HepG2 (cell line): ENCODE data around the gene GPR25. TPM values are rescaled to one million over a fixed set of nuclear protein-coding genes. Genes with fewer than 3 reads are reported as not detected.

ENCODE experiments used
- ATAC-seq: fragments of 200-7000 bp; cut with Tn5 transposase; 3 replicates; pipeline ENCODE4 v1.9.1; 2020; ENCODE audit warnings: mild to moderate bottlenecking, moderate library complexity
- BruUV-seq: library from RNA; stranded (reverse); fragments of 400-500 nt; replicated peaks from 2 replicates; lab custom pipeline; 2021; lab: Mats Ljungman, UMichigan
- CTCF ChIA-PET: fragments of 300-600 bp; formaldehyde crosslinking; extraction: SDS; loops from one replicate; lab custom pipeline; 2021; ENCODE audit warnings: low total read pairs, inconsistent platforms, low intra/inter-chr PET ratio; lab: Yijun Ruan, JAX
- POLR2A ChIA-PET: fragments of 350-600 bp; sonication (Branson Sonifier 250); formaldehyde crosslinking; loops from one replicate; lab custom pipeline; 2020; ENCODE audit warnings: antibody characterized with exemption, inconsistent platforms; lab: Yijun Ruan, JAX
- DNase-seq: peaks from one replicate; pipeline ENCODE4 v3.0.0-alpha.2; 2015; ENCODE audit warnings: low spot score
- FAIRE-seq: peaks from 3 replicates; lab custom pipeline; 2011; peaks lifted over from hg19 to GRCh38; lab: Jason Lieb, UNC
- H2AFZ ChIP-seq: one replicate; pipeline ENCODE4 v1.6.1; 2011; ENCODE audit warnings: low read length, inconsistent platforms
- H3K27ac ChIP-seq: fragments of 300-600 bp; 3 replicates; pipeline ENCODE4 v1.8.0; 2011; ENCODE audit warnings: mixed run types, mild to moderate bottlenecking, mixed read lengths, low read length, inconsistent platforms; ENCODE audit not compliant: insufficient read depth; ENCODE audit errors: extremely low read length
- H3K27me3 ChIP-seq, 2 experiments: fragments of 200-600 bp in 1 of 2; 2 replicates in 1 of 2; 3 replicates in 1 of 2; pipeline versions ENCODE4 v1.6.0 to v1.8.0; 2011; ENCODE audit warnings: low read length in 2 of 2, mild to moderate bottlenecking in 2 of 2, moderate library complexity in 2 of 2, inconsistent platforms in 1 of 2; ENCODE audit not compliant: insufficient read depth in 2 of 2, control insufficient read depth in 1 of 2
- H3K36me3 ChIP-seq, 2 experiments: fragments of 200-600 bp in 1 of 2; replicated peaks in 1 of 2; 2 replicates in 1 of 2; 3 replicates in 1 of 2; pipeline versions ENCODE4 v1.5.1 to v1.8.0; 2011; ENCODE audit warnings: low read length in 2 of 2, inconsistent platforms in 1 of 2; ENCODE audit not compliant: insufficient read depth in 2 of 2, control insufficient read depth in 1 of 2
- H3K4me1 ChIP-seq: 2 replicates; pipeline ENCODE4 v1.5.1; 2012; ENCODE audit warnings: low read length, inconsistent platforms; ENCODE audit not compliant: insufficient read depth
- H3K4me2 ChIP-seq: 2 replicates; pipeline ENCODE4 v1.6.0; 2011; ENCODE audit warnings: low read depth, low read length, inconsistent platforms
- H3K4me3 ChIP-seq, 3 experiments: fragments of 200-600 bp in 1 of 3; sonication (generic), shearing (Covaris generic) in 1 of 3; replicated peaks in 1 of 3; 2 replicates each; pipeline ENCODE4 v1.5.1; 2011 to 2016; ENCODE audit warnings: low read length in 3 of 3, inconsistent platforms in 2 of 3, low read depth in 2 of 3, mild to moderate bottlenecking in 2 of 3, control low read depth in 1 of 3, mixed read lengths in 1 of 3; ENCODE audit not compliant: insufficient read depth in 1 of 3
- H3K79me2 ChIP-seq: one replicate; pipeline ENCODE4 v1.6.1; 2011; ENCODE audit warnings: low read length, inconsistent platforms; ENCODE audit not compliant: insufficient read depth
- H3K9ac ChIP-seq: 2 replicates; pipeline ENCODE4 v1.6.0; 2011; ENCODE audit warnings: mild to moderate bottlenecking, low read depth, low read length, inconsistent platforms; ENCODE audit not compliant: insufficient read depth
- H3K9me3 ChIP-seq: 2 replicates; pipeline ENCODE4 v1.5.1; 2012; ENCODE audit warnings: mild to moderate bottlenecking, low read length
- H4K20me1 ChIP-seq: 2 replicates; pipeline ENCODE4 v1.6.0; 2011; ENCODE audit warnings: inconsistent platforms, mild to moderate bottlenecking, low read length, moderate library complexity; ENCODE audit not compliant: insufficient read depth
- CEBPB ChIP-seq: IDR thresholded peaks from 2 replicates; pipeline ENCODE4 v1.6.1; 2011; ENCODE audit warnings: low read depth, low read length, improper control_type of control experiment, borderline replicate concordance
- FOSL2 ChIP-seq: sonication (generic); formaldehyde crosslinking; IDR thresholded peaks from 2 replicates; pipeline ENCODE4 v1.4.0; 2020; ENCODE audit warnings: missing genetic modification reagents
- GMEB1 ChIP-seq: sonication (generic); formaldehyde crosslinking; IDR thresholded peaks from 2 replicates; pipeline ENCODE4 v1.5.1; 2020; ENCODE audit warnings: missing genetic modification reagents, mild to moderate bottlenecking, borderline replicate concordance
- HNF4A ChIP-seq: sonication (generic); formaldehyde crosslinking; IDR thresholded peaks from 2 replicates; pipeline ENCODE4 v1.4.0; 2020; ENCODE audit warnings: missing genetic modification reagents
- KLF9 ChIP-seq: IDR thresholded peaks from 2 replicates; pipeline ENCODE4 v1.6.1; 2016; ENCODE audit warnings: low read depth
- KMT2A ChIP-seq: sonication (generic); formaldehyde crosslinking; IDR thresholded peaks from 2 replicates; pipeline ENCODE4 v1.4.0; 2020; ENCODE audit warnings: missing genetic modification reagents
- REST ChIP-seq, 2 experiments: IDR thresholded peaks; 2 replicates each; pipeline ENCODE4 v1.6.1; 2011 to 2012; ENCODE audit warnings: low read length in 2 of 2, borderline replicate concordance in 1 of 2, low read depth in 1 of 2, mild to moderate bottlenecking in 1 of 2, moderate library complexity in 1 of 2
- RXRB ChIP-seq: IDR thresholded peaks from 2 replicates; pipeline ENCODE4 v1.6.1; 2016; ENCODE audit warnings: borderline replicate concordance, missing genetic modification reagents, missing compliant biosample characterization
- SAP130 ChIP-seq: IDR thresholded peaks from 2 replicates; pipeline ENCODE4 v1.6.1; 2016; ENCODE audit warnings: low read depth
- SOX13 ChIP-seq, 3 experiments: fragments of 450-650 bp in 1 of 3; sonication (generic) in 1 of 3; formaldehyde crosslinking in 1 of 3; IDR thresholded peaks in 2 of 3; conservative IDR thresholded peaks in 1 of 3; 2 replicates each; pipeline versions ENCODE4 v1.5.0 to v1.6.1; 2016 to 2020; ENCODE audit warnings: antibody characterized with exemption in 1 of 3, mild to moderate bottlenecking in 1 of 3, missing compliant biosample characterization in 1 of 3, missing genetic modification reagents in 1 of 3, moderate library complexity in 1 of 3
- TBX2 ChIP-seq: sonication (generic); formaldehyde crosslinking; IDR thresholded peaks from 2 replicates; pipeline ENCODE4 v1.5.0; 2020; ENCODE audit warnings: missing genetic modification reagents, mild to moderate bottlenecking, borderline replicate concordance
- TFDP2 ChIP-seq: sonication (generic); formaldehyde crosslinking; IDR thresholded peaks from 2 replicates; pipeline ENCODE4 v1.4.0; 2020; ENCODE audit warnings: missing genetic modification reagents
- ZNF333 ChIP-seq: sonication (generic); formaldehyde crosslinking; IDR thresholded peaks from 2 replicates; pipeline ENCODE4 v1.4.0; 2020; ENCODE audit warnings: mild to moderate bottlenecking, missing genetic modification reagents, borderline replicate concordance
- ZNF558 ChIP-seq: sonication (generic); formaldehyde crosslinking; IDR thresholded peaks from 2 replicates; pipeline ENCODE4 v1.9.0; 2022; ENCODE audit warnings: mild to moderate bottlenecking, missing genetic modification reagents, borderline replicate concordance
- WGBS: methylation state at CpG from one replicate; pipeline ENCODE4 v1.1.6; 2017; ENCODE audit warnings: low lambda C conversion rate; 5-methylcytosine and 5-hydroxymethylcytosine counted together
- in situ Hi-C: cut with HindIII; loops from 2 replicates; pipeline ENCODE4 v1.10.0; 2017; ENCODE audit warnings: low pct_unique_long_range_greater_than_20kb; ENCODE audit not compliant: extremely low pct_ligation_motif_present
- intact Hi-C: fragments of 100-400 bp; cut with micrococcal nuclease; formaldehyde crosslinking; loops from one replicate; pipeline ENCODE4 v1.10.0; 2022; ENCODE audit not compliant: unreplicated experiment
- polyA plus RNA-seq, 8 experiments: library from polyadenylated mRNA; depleted of rRNA in 3 of 8; stranded (reverse) in 7 of 8; unstranded in 1 of 8; fragments of >200 nt; fragmentation: Illumina TruSeq in 4 of 8; extraction: Trizol in 4 of 8; gene quantifications; 2 replicates each; pipeline versions ENCODE4 v1.2.1 to v1.2.3, GENCODE V29; 2011 to 2016; ENCODE audit warnings: low read depth in 4 of 8, missing spikeins in 1 of 8, mixed read lengths in 1 of 8; ENCODE audit not compliant: insufficient read depth in 1 of 8
- total RNA-seq, 5 experiments: library from RNA; depleted of rRNA; stranded (reverse); fragments of >200 nt; fragmentation: Illumina TruSeq; extraction: Trizol; gene quantifications; 2 replicates each; pipeline ENCODE4 v1.2.3, GENCODE V29; 2016; ENCODE audit warnings: low read depth in 1 of 5
- TF ChIP-seq, protein P1 (sequence below): sonication (generic); formaldehyde crosslinking; conservative IDR thresholded peaks from 2 replicates; pipeline ENCODE4 v1.8.0; 2022; ENCODE audit warnings: mild to moderate bottlenecking, moderate library complexity, missing genetic modification reagents

GPR25 gene
- total and polyA plus RNA-seq, 2 of the 13 experiments (the other 11 are each of a cell fraction or from before 2014, with no cell fraction given): not detected

GRCh38 chr1:200907611-200908097, 34.9 kb downstream of the GPR25 start:
- Histone ChIP-seq H3K4me2 (no peak overlapping the region), H3K79me2 (no peaks in the 10 kb centered on the region), H3K27ac (no peak overlapping the region), H3K4me3 (no peak overlapping the region), H3K9me3 (no peaks in the 10 kb centered on the region), H3K27me3 (no peaks in the 10 kb centered on the region), H2AFZ (no peak overlapping the region), H3K36me3 (peaks cover 12 to 27% of the 10 kb centered on the region in 2 experiments; a peak in 4 of 5 replicates), H3K4me1 (peaks cover 52% of the 10 kb centered on the region), H3K9ac (no peak overlapping the region), H4K20me1 (no peaks in the 10 kb centered on the region)
- ChIA-PET CTCF (interaction anchor here (1.5 kb wide), 1 partner anchor 17 kb away, joined by 14 read pairs; no protein-coding TSS in a partner anchor), POLR2A (interaction anchor here (1.0 to 4.6 kb wide), 7 partner anchors 8 to 239 kb away, joined by 3 to 129 read pairs (median 9); partner anchors contain the start of gene INAVA)
- peak; percentile 90 for ATAC-seq
- WGBS: 51% methylated on average over 5 of the region's 5 CpGs
- intact Hi-C loops: no loop called here
- peak; percentile 90 for DNase-seq
- in situ Hi-C loops: no loop called here
- no TSS peak for BruUV-seq
- peak; percentile 89 for FAIRE-seq
- 0 out of 2 replicates have a peak, but pooled peaks have one; percentile 36 for TF ChIP-seq RXRB (CRISPR knock-in tag)
- no peak; the same call in 1 of the 2 replicates for TF ChIP-seq SOX13 (IDR thresholded peaks at IDR 0.05)
- peak in 1 of 2 experiments; percentile 77; a peak in 2 of 4 replicates for TF ChIP-seq SOX13 (CRISPR knock-in tag; conservative IDR thresholded peaks at IDR 0.05 in 1 of 2, IDR thresholded peaks at IDR 0.05 in 1 of 2)
- TF ChIP-seq KLF9: no peak
- TF ChIP-seq, protein P1, sequence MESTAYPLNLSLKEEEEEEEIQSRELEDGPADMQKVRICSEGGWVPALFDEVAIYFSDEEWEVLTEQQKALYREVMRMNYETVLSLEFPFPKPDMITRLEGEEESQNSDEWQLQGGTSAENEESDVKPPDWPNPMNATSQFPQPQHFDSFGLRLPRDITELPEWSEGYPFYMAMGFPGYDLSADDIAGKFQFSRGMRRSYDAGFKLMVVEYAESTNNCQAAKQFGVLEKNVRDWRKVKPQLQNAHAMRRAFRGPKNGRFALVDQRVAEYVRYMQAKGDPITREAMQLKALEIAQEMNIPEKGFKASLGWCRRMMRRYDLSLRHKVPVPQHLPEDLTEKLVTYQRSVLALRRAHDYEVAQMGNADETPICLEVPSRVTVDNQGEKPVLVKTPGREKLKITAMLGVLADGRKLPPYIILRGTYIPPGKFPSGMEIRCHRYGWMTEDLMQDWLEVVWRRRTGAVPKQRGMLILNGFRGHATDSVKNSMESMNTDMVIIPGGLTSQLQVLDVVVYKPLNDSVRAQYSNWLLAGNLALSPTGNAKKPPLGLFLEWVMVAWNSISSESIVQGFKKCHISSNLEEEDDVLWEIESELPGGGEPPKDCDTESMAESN: 0 out of 2 replicates have a peak, but pooled peaks have one; percentile 34
- TF ChIP-seq ZNF333 (CRISPR knock-in tag): no peak
- TF ChIP-seq REST (IDR thresholded peaks at IDR 0.05; ENCODE audit: borderline replicate concordance in 1 of 2, low read depth in 1 of 2, low read length in 2 of 2): no peak
- no peak for TF ChIP-seq TFDP2 (CRISPR knock-in tag)
- no peak for TF ChIP-seq ZNF558 (CRISPR knock-in tag)
- TF ChIP-seq FOSL2 (CRISPR knock-in tag): peak; percentile 86
- TF ChIP-seq CEBPB: peak; percentile 84
- peak; percentile 35 for TF ChIP-seq HNF4A (CRISPR knock-in tag)
- TF ChIP-seq TBX2 (CRISPR knock-in tag): peak; percentile 44; the same call in 1 of the 2 replicates
- TF ChIP-seq GMEB1 (CRISPR knock-in tag): no peak
- TF ChIP-seq KMT2A (CRISPR knock-in tag): no peak
- peak; percentile 42 for TF ChIP-seq SAP130 (CRISPR knock-in tag)
